A673 (cell line): ENCODE measurements around the gene KRTAP10-10. TPM values are rescaled to one million over a fixed set of nuclear protein-coding genes. Genes with fewer than 3 reads are reported as not detected.
"Not testable (repeated sequence)": the region's sequence is repeated elsewhere in the genome, so short reads cannot be mapped to it uniquely, and the experiment has no call there.

Experiments
- BruUV-seq: library from RNA; stranded (reverse); fragments of 400-500 nt; replicated peaks from 2 replicates; lab custom pipeline; 2021; lab: Mats Ljungman, UMichigan
- CTCF ChIA-PET: fragments of 300-600 bp; sonication (Branson Sonifier 250); formaldehyde crosslinking; loops from one replicate; lab custom pipeline; 2022; ENCODE audit warnings: antibody characterized with exemption; lab: Charles Lee
- POLR2A ChIA-PET: fragments of 300-600 bp; sonication (Branson Sonifier 250); formaldehyde crosslinking; loops from one replicate; lab custom pipeline; 2022; ENCODE audit warnings: antibody characterized with exemption; ENCODE audit not compliant: low non-redundant PET; lab: Charles Lee
- DNase-seq: peaks from one replicate; pipeline ENCODE4 v3.0.0-alpha.2; 2015; ENCODE audit warnings: low spot score
- H3K27ac ChIP-seq: fragments of 200-600 bp; sonication (generic); 2 replicates; pipeline ENCODE4 v1.5.1; 2016; ENCODE audit warnings: mixed run types, low read depth, mild to moderate bottlenecking, mixed read lengths, antibody characterized with exemption, low read length; ENCODE audit not compliant: poor library complexity, severe bottlenecking
- H3K27me3 ChIP-seq: fragments of 200-600 bp; sonication (generic); replicated peaks from 2 replicates; pipeline ENCODE4 v1.6.1; 2017; ENCODE audit warnings: mixed run types, low read depth, mild to moderate bottlenecking, mixed read lengths, antibody characterized with exemption, low read length; ENCODE audit not compliant: insufficient read depth, poor library complexity
- H3K36me3 ChIP-seq: fragments of 200-600 bp; sonication (generic); 2 replicates; pipeline ENCODE4 v1.6.1; 2016; ENCODE audit warnings: mixed run types, mild to moderate bottlenecking, mixed read lengths, antibody characterized with exemption, low read length; ENCODE audit not compliant: insufficient read depth, poor library complexity, severe bottlenecking
- H3K4me1 ChIP-seq: fragments of 200-600 bp; sonication (generic); 2 replicates; pipeline ENCODE4 v1.6.1; 2017; ENCODE audit warnings: mixed run types, mild to moderate bottlenecking, mixed read lengths, antibody characterized with exemption, low read length; ENCODE audit not compliant: insufficient read depth, poor library complexity, severe bottlenecking
- H3K4me3 ChIP-seq: fragments of 200-600 bp; sonication (generic); 2 replicates; pipeline ENCODE4 v1.5.1; 2016; ENCODE audit warnings: low read depth, mixed run types, mild to moderate bottlenecking, mixed read lengths, low read length; ENCODE audit not compliant: poor library complexity, severe bottlenecking
- H3K9me3 ChIP-seq: fragments of 200-600 bp; sonication (generic); 2 replicates; pipeline ENCODE4 v1.6.1; 2016; ENCODE audit warnings: mixed run types, low read depth, mild to moderate bottlenecking, mixed read lengths, antibody characterized with exemption, low read length; ENCODE audit not compliant: poor library complexity, severe bottlenecking
- EZH2 ChIP-seq: fragments of 200-600 bp; sonication (generic); IDR thresholded peaks from 2 replicates; pipeline ENCODE4 v1.6.1; 2017; ENCODE audit warnings: borderline replicate concordance, low read depth, mild to moderate bottlenecking, mixed read lengths, antibody characterized with exemption, low read length; ENCODE audit not compliant: poor library complexity, severe bottlenecking
- intact Hi-C: fragments of 100-400 bp; cut with micrococcal nuclease; formaldehyde crosslinking; loops from one replicate; pipeline ENCODE4 v1.10.0; 2022; ENCODE audit not compliant: unreplicated experiment
- total RNA-seq: library from RNA; stranded (reverse); gene quantifications from 2 replicates; pipeline ENCODE4 v1.2.3, GENCODE V29; 2021
- TF ChIP-seq, protein P1 (sequence below): fragments of 300-800, 200-600 bp; sonication (generic); conservative IDR thresholded peaks from 2 replicates; pipeline ENCODE4 v1.5.1; 2017; ENCODE audit warnings: low read depth, mild to moderate bottlenecking, antibody characterized with exemption, low read length, moderate library complexity, mixed read lengths

The KRTAP10-10 gene
- total RNA-seq, 1 experiment from 2014 or later = not detected

DNA sequence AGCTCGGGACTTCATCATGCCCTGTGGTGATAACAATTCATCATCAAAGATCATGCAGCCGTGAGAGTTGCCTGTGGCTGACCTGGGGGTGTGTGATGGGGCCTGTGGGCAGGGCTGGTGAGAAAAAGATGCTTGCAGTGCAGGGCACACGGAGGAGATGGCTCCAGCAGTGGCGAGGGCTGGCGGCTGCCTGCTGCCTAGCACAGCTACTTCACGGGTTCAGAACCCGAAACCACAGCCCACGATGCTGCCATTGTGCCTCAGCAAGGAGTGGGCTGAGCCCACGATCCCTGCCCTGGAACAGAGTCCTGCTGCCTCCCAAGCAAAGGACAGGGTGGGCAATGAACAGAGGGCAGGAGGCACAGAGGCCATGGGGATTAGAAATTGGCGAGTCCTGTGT lies 10.9 kb upstream of the KRTAP10-10 start:
- no TSS peak for BruUV-seq
- POLR2A ChIA-PET = no interaction called here
- H3K36me3 ChIP-seq = no peaks in the 10 kb centered on the region
- TF ChIP-seq, protein P1, sequence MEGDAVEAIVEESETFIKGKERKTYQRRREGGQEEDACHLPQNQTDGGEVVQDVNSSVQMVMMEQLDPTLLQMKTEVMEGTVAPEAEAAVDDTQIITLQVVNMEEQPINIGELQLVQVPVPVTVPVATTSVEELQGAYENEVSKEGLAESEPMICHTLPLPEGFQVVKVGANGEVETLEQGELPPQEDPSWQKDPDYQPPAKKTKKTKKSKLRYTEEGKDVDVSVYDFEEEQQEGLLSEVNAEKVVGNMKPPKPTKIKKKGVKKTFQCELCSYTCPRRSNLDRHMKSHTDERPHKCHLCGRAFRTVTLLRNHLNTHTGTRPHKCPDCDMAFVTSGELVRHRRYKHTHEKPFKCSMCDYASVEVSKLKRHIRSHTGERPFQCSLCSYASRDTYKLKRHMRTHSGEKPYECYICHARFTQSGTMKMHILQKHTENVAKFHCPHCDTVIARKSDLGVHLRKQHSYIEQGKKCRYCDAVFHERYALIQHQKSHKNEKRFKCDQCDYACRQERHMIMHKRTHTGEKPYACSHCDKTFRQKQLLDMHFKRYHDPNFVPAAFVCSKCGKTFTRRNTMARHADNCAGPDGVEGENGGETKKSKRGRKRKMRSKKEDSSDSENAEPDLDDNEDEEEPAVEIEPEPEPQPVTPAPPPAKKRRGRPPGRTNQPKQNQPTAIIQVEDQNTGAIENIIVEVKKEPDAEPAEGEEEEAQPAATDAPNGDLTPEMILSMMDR = no peak
- no peak for TF ChIP-seq EZH2
- no peak overlapping the region for H3K27ac ChIP-seq
- no peaks in the 10 kb centered on the region for H3K4me1 ChIP-seq
- peaks cover 27% of the 10 kb centered on the region for H3K9me3 ChIP-seq
- CTCF ChIA-PET = no interaction called here
- no peak for DNase-seq
- H3K27me3 ChIP-seq = no peaks in the 10 kb centered on the region
- no peak overlapping the region for H3K4me3 ChIP-seq
- intact Hi-C loops = no loop called here

DNA sequence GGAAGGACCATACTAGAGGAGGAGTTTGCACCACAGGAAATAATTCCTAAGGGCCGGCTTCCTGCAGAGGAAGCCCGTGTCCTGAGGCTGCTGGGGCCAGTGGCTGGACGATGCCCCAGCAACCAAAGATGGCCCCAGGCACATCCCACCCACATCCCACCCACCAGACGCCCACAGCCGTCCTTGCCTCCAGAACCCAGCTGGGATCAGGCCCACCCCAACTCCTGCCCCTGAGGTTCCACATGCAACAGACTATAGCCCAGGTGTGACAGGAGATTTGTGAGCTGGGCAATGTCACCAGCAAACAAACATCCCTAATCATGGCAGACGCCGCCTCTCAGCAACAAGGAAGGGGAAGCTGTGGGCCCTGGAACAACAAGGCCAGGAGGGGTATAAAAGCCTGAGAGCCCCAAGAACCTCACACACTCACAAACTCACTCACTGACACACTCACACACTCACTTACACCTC lies 10.4 kb upstream of the KRTAP10-10 start, which contains the start of gene KRTAP10-9:
Gene KRTAP10-9, plus strand, starts transcription at position 421 of the 471 bp plus-strand sequence. CDS start 79 bp downstream, outside the sequence.
- Histone ChIP-seq H3K4me1 (no peaks in the 10 kb centered on the region), H3K27ac (no peak within 1 kb of the TSS), H3K36me3 (no peaks in the 10 kb centered on the region), H3K4me3 (no peak within 1 kb of the TSS), H3K27me3 (no peaks in the 10 kb centered on the region), H3K9me3 (peaks cover 29% of the 10 kb centered on the region)
- intact Hi-C loops = no loop called here
- POLR2A ChIA-PET = no interaction called here
- no peak for TF ChIP-seq EZH2
- TF ChIP-seq, protein P1 = no peak
- CTCF ChIA-PET = no interaction called here
- DNase-seq = no peak
- no TSS peak for BruUV-seq

DNA sequence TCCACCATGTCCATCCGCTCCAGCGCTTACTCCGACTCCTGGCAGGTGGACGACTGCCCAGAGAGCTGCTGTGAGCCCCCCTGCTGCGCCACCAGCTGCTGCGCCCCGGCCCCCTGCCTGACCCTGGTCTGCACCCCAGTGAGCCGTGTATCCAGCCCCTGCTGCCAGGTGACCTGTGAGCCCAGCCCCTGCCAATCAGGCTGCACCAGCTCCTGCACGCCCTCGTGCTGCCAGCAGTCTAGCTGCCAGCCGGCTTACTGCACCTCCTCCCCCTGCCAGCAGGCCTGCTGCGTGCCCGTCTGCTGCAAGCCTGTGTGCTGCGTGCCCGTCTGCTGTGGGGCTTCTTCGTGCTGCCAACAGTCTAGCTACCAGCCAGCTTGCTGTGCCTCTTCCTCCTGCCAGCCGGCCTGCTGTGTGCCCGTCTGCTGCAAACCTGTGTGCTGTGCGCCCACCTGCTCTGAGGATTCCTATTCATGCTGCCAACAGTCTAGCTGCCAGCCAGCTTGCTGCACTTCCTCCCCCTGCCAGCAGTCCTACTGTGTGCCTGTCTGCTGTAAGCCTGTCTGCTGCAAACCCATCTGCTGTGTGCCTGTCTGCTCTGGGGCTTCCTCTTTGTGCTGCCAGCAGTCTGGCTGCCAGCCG lies 9.9 kb upstream of the KRTAP10-10 start:
- H3K27me3 ChIP-seq, H3K4me1 ChIP-seq, DNase-seq, POLR2A ChIA-PET, CTCF ChIA-PET, H3K4me3 ChIP-seq, BruUV-seq, intact Hi-C loops, H3K27ac ChIP-seq, H3K36me3 ChIP-seq: not testable (repeated sequence)
- peaks cover 35% of the 10 kb centered on the region for H3K9me3 ChIP-seq

DNA sequence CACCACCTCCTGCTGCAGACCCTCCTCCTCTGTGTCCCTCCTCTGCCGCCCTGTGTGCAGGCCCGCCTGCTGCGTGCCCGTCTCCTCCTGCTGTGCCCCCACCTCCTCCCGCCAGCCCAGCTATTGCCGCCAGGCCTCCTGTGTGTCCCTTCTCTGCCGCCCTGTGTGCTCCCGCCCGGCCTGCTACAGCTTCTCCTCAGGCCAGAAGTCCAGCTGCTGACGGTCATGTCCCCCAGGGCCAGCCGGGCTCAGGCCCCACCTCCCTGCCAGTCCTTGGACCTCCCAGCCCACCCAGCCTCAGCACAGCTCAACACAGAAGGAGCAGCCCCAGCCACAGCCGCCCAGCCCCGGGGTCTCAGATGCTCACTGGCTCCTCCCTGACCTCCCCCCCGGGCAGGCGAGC lies 9.3 kb upstream of the KRTAP10-10 start:
- BruUV-seq, H3K27me3 ChIP-seq, intact Hi-C loops, CTCF ChIA-PET, POLR2A ChIA-PET, DNase-seq, H3K36me3 ChIP-seq, H3K27ac ChIP-seq, H3K4me3 ChIP-seq, H3K4me1 ChIP-seq: not testable (repeated sequence)
- H3K9me3 ChIP-seq = peaks cover 36% of the 10 kb centered on the region
